ENCODE measurements around the gene RSKR. TPM values are rescaled to one million over a fixed set of nuclear protein-coding genes. Genes with fewer than 3 reads are reported as not detected.

Gene RSKR
- total RNA-seq, 1 experiment from 2014 or later: 18.9 TPM

DNA sequence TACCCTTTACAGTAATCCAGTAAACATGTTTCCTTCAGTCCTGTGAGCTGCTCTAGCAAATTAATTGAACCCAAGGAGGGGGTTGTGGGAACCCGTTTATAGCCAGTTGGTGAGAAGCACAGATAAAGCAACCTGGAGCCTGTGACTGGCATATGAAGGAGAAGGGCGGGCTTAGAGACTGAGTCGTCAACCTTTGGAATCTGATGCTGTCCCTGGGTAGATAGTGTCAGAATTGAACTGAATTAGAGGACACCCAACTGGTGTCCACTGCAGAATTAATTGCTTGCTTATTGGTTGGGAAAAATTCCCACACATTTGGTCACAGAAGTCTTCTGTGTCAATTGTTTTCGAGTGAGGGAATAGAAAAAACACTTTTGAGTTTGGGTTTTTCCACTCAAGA is 12.8 kb upstream of the RSKR start (continued):
- no peak for TF ChIP-seq RAD21 (IDR thresholded peaks at IDR 0.05; ENCODE audit: low read depth)
- TF ChIP-seq SIN3A (IDR thresholded peaks at IDR 0.05; ENCODE audit: low read depth): no peak
- no peak for TF ChIP-seq EGR1 (IDR thresholded peaks at IDR 0.05; ENCODE audit: low read depth)
- no peak for TF ChIP-seq CBX3 (IDR thresholded peaks at IDR 0.05; ENCODE audit: low read depth)
- no peak for TF ChIP-seq EZH2 (IDR thresholded peaks at IDR 0.05)
- no peak for TF ChIP-seq POLR2AphosphoS5 (IDR thresholded peaks at IDR 0.05; ENCODE audit: low read depth, low read length)
- no peak for TF ChIP-seq FOSL1 (IDR thresholded peaks at IDR 0.05; ENCODE audit: low read depth)

DNA sequence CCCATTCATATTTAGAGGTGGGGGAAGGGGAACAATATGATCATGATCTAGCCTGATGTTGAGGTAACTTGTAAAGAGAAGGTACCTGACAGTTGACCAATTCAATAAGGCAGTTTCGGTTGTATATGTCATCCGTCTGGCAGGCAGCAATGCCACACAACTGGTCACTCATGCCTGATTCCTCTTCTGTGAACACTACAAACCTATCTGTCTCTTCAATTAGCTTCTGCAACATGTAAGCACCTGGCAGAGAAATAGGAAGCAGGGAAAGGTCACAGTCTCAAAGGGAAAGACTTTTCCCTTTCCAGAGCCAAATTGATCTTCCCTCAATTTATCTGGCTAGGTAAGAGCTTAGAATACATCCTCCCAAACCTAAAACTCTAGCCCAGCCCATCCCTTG is 10.2 kb upstream of the RSKR start:
- Histone ChIP-seq H3K79me2 (ENCODE audit: insufficient read depth, low read length) (no peaks in the 10 kb centered on the region), H3K9ac (ENCODE audit: low read length) (no peak overlapping the region), H2AFZ (ENCODE audit: low read depth, low read length, poor library complexity, severe bottlenecking) (no peak overlapping the region), H3K4me2 (ENCODE audit: low read length) (no peak overlapping the region), H3K4me1 (ENCODE audit: control insufficient read depth in 1 of 2, insufficient read depth in 2 of 2, low read length in 2 of 2) (no peaks in the 10 kb centered on the region), H3K4me3 (replicated peaks in 1 of 2; ENCODE audit: low read depth in 1 of 2, low read length in 2 of 2) (no peak overlapping the region), H3K9me3 (ENCODE audit: control insufficient read depth in 1 of 2, insufficient read depth in 1 of 2, low read depth in 1 of 2, low read length in 2 of 2) (no peaks in the 10 kb centered on the region), H3K9me2 (ENCODE audit: insufficient read depth) (no peaks in the 10 kb centered on the region), H4K20me1 (ENCODE audit: insufficient read depth) (no peaks in the 10 kb centered on the region), H3K27me3 (ENCODE audit: insufficient read depth, low read length) (no peaks in the 10 kb centered on the region), H3K27ac (ENCODE audit: low read depth, low read length) (no peak overlapping the region), H3K36me3 (ENCODE audit: control insufficient read depth in 1 of 2, insufficient read depth in 2 of 2, low read length in 2 of 2) (peaks cover 65% of the 10 kb centered on the region in 2 experiments)
- CTCF ChIA-PET: interaction anchor here (1.4 kb wide), 1 partner anchor 11 kb away, joined by 3 read pairs; no protein-coding TSS in a partner anchor
- intact Hi-C loops (cut with micrococcal nuclease): no loop called here
- TF ChIP-seq CEBPB (IDR thresholded peaks at IDR 0.05; ENCODE audit: low read depth) (no peak), ZFX (IDR thresholded peaks at IDR 0.05) (no peak), POLR2AphosphoS5 (IDR thresholded peaks at IDR 0.05; ENCODE audit: low read depth, low read length) (no peak), RAD21 (IDR thresholded peaks at IDR 0.05; ENCODE audit: low read depth) (no peak), JUND (IDR thresholded peaks at IDR 0.05) (no peak), ELF1 (IDR thresholded peaks at IDR 0.05; ENCODE audit: borderline replicate concordance, low read depth) (no peak), SIN3A (IDR thresholded peaks at IDR 0.05; ENCODE audit: low read depth) (no peak), EZH2 (IDR thresholded peaks at IDR 0.05) (no peak), POLR2A (IDR thresholded peaks at IDR 0.05; ENCODE audit: borderline replicate concordance, extremely low read depth, insufficient read depth, insufficient read length) (no peak), TCF7L2 (IDR thresholded peaks at IDR 0.05; ENCODE audit: borderline replicate concordance, extremely low read depth, insufficient read depth, insufficient read length) (no peak), YY1 (IDR thresholded peaks at IDR 0.05; ENCODE audit: extremely low read depth, insufficient replicate concordance, low read depth, low read length) (no peak), SRF (IDR thresholded peaks at IDR 0.05; ENCODE audit: low read depth) (no peak), SP1 (IDR thresholded peaks at IDR 0.05; ENCODE audit: low read depth) (no peak), EGR1 (IDR thresholded peaks at IDR 0.05; ENCODE audit: low read depth) (no peak), EZH2phosphoT487 (IDR thresholded peaks at IDR 0.05; ENCODE audit: borderline replicate concordance) (no peak), FOSL1 (IDR thresholded peaks at IDR 0.05; ENCODE audit: low read depth) (no peak)
- TF ChIP-seq, protein P1, sequence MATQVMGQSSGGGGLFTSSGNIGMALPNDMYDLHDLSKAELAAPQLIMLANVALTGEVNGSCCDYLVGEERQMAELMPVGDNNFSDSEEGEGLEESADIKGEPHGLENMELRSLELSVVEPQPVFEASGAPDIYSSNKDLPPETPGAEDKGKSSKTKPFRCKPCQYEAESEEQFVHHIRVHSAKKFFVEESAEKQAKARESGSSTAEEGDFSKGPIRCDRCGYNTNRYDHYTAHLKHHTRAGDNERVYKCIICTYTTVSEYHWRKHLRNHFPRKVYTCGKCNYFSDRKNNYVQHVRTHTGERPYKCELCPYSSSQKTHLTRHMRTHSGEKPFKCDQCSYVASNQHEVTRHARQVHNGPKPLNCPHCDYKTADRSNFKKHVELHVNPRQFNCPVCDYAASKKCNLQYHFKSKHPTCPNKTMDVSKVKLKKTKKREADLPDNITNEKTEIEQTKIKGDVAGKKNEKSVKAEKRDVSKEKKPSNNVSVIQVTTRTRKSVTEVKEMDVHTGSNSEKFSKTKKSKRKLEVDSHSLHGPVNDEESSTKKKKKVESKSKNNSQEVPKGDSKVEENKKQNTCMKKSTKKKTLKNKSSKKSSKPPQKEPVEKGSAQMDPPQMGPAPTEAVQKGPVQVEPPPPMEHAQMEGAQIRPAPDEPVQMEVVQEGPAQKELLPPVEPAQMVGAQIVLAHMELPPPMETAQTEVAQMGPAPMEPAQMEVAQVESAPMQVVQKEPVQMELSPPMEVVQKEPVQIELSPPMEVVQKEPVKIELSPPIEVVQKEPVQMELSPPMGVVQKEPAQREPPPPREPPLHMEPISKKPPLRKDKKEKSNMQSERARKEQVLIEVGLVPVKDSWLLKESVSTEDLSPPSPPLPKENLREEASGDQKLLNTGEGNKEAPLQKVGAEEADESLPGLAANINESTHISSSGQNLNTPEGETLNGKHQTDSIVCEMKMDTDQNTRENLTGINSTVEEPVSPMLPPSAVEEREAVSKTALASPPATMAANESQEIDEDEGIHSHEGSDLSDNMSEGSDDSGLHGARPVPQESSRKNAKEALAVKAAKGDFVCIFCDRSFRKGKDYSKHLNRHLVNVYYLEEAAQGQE (IDR thresholded peaks at IDR 0.05; ENCODE audit: low read depth): no peak
- TF ChIP-seq, protein P2, sequence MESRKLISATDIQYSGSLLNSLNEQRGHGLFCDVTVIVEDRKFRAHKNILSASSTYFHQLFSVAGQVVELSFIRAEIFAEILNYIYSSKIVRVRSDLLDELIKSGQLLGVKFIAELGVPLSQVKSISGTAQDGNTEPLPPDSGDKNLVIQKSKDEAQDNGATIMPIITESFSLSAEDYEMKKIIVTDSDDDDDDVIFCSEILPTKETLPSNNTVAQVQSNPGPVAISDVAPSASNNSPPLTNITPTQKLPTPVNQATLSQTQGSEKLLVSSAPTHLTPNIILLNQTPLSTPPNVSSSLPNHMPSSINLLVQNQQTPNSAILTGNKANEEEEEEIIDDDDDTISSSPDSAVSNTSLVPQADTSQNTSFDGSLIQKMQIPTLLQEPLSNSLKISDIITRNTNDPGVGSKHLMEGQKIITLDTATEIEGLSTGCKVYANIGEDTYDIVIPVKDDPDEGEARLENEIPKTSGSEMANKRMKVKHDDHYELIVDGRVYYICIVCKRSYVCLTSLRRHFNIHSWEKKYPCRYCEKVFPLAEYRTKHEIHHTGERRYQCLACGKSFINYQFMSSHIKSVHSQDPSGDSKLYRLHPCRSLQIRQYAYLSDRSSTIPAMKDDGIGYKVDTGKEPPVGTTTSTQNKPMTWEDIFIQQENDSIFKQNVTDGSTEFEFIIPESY (IDR thresholded peaks at IDR 0.05; ENCODE audit: extremely low read depth, insufficient replicate concordance, low read length): no peak
- TF ChIP-seq, protein P3, sequence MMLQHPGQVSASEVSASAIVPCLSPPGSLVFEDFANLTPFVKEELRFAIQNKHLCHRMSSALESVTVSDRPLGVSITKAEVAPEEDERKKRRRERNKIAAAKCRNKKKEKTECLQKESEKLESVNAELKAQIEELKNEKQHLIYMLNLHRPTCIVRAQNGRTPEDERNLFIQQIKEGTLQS (IDR thresholded peaks at IDR 0.05): no peak
- TF ChIP-seq, protein P4, sequence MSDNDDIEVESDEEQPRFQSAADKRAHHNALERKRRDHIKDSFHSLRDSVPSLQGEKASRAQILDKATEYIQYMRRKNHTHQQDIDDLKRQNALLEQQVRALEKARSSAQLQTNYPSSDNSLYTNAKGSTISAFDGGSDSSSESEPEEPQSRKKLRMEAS (IDR thresholded peaks at IDR 0.05): no peak
- no TSS peak for BruUV-seq (replicated peaks)
- POLR2A ChIA-PET: no interaction called here
- DNase-seq (ENCODE audit: low read depth, low spot score): no peak
- ATAC-seq: no peak
- RAD21 ChIA-PET (ENCODE audit: low non-redundant PET in 1 of 2, low total read pairs in 2 of 2, uncharacterized antibody in 2 of 2, unreplicated experiment in 2 of 2): no interaction called here

Data from HCT116 (cell line).